Stomach (tissue), 9 donors: ENCODE results near the gene ADAMTS13. TPM values are rescaled to one million over a fixed set of nuclear protein-coding genes. Genes with fewer than 3 reads are reported as not detected.

Experiments
- DNase-seq, 2 donors: peaks; one replicate each; pipeline versions ENCODE4 v3.0.0 to v3.0.0-alpha.2; 2013 to 2019
- H3K27ac ChIP-seq, 5 donors: fragments of 200-600 bp in 4 of 5; sonication (generic) in 4 of 5; one replicate each; pipeline ENCODE4 v1.5.1; 2013 to 2019; ENCODE audit warnings: mild to moderate bottlenecking in 1 of 5, moderate library complexity in 1 of 5
- H3K27me3 ChIP-seq, 3 donors: fragments of 200-600 bp; sonication (generic); one replicate each; pipeline ENCODE4 v1.5.1; 2017 to 2019; ENCODE audit warnings: mixed run types in 1 of 3
- H3K36me3 ChIP-seq, 4 donors: fragments of 200-600 bp; sonication (generic); 1 replicate in 3 of 4; 2 replicates in 1 of 4; pipeline ENCODE4 v1.5.1; 2016 to 2019
- H3K4me1 ChIP-seq, 4 donors: fragments of 200-600 bp; sonication (generic); one replicate each; pipeline ENCODE4 v1.5.1; 2016 to 2019
- H3K4me3 ChIP-seq, 4 donors: fragments of 200-600 bp; sonication (generic) in 3 of 4; one replicate each; pipeline ENCODE4 v1.5.1; 2016 to 2019; ENCODE audit warnings: mild to moderate bottlenecking in 1 of 4
- H3K9me3 ChIP-seq, 4 donors: fragments of 200-600 bp; sonication (generic); one replicate each; pipeline ENCODE4 v1.5.1; 2016 to 2019
- CTCF ChIP-seq, 7 experiments: fragments of 450-650 bp in 4 of 7; fragments of 200-600 bp in 3 of 7; sonication (generic) in 3 of 7; IDR thresholded peaks; one replicate each; pipeline ENCODE4 v1.5.1; 2016 to 2019; ENCODE audit warnings: antibody characterized with exemption in 7 of 7, control low read depth in 2 of 7, mild to moderate bottlenecking in 1 of 7
- EP300 ChIP-seq: sonication (generic); formaldehyde crosslinking; IDR thresholded peaks from one replicate; pipeline ENCODE4 v1.6.1; 2017; ENCODE audit warnings: antibody characterized with exemption
- POLR2A ChIP-seq, 4 donors: fragments of 450-650 bp; IDR thresholded peaks; one replicate each; pipeline ENCODE4 v1.6.1; 2016; ENCODE audit warnings: antibody characterized with exemption in 4 of 4, control low read depth in 2 of 4, mild to moderate bottlenecking in 1 of 4, moderate library complexity in 1 of 4
- POLR2AphosphoS5 ChIP-seq, 3 donors: sonication (generic); formaldehyde crosslinking; IDR thresholded peaks; one replicate each; pipeline ENCODE4 v1.6.1; 2016; ENCODE audit warnings: antibody characterized with exemption in 3 of 3
- WGBS, 5 donors: extraction: QIAGEN DNeasy Blood & Tissue Kit in 3 of 5; methylation state at CpG; one replicate each; pipeline versions ENCODE4 v1.1.5 to v1.1.7; 2013 to 2018; 5-methylcytosine and 5-hydroxymethylcytosine counted together
- intact Hi-C: fragments of 100-400 bp; cut with DNase I; formaldehyde crosslinking; loops from one replicate; pipeline ENCODE4 v1.15.1; 2023; ENCODE audit warnings: low total_unique reads
- polyA plus RNA-seq, 3 donors: library from polyadenylated mRNA; stranded (reverse); fragments of 200-250 nt; gene quantifications; one replicate each; pipeline ENCODE4 v1.2.3, GENCODE V29; 2013
- total RNA-seq, 5 donors: library from RNA; depleted of rRNA; stranded (reverse); fragments of >200 nt; gene quantifications; one replicate each; pipeline versions ENCODE4 v1.1.0 to v1.2.3, GENCODE V29; 2014 to 2016
- donor health status: healthy with polysubstance abuse.
- donor health status: Bipolar disorder and iron deficiency.
- donor health status: healthy.

The ADAMTS13 gene
- total and polyA plus RNA-seq, 8 donors: 4.6 to 19.6 (median 7.5) TPM; not detected in 1

GRCh38 chr9:133453651-133454050, 31.5 kb downstream of the ADAMTS13 start:
- intact Hi-C loops: no loop called here
- TF ChIP-seq EP300 (no peak), CTCF (IDR thresholded peaks at IDR 0.05) (no peak), POLR2AphosphoS5 (IDR thresholded peaks at IDR 0.05) (no peak), POLR2A (IDR thresholded peaks at IDR 0.05) (no peak)

GRCh38 chr9:133454325-133454724, 32.2 kb downstream of the ADAMTS13 start:
- Histone ChIP-seq H3K4me3 (no peak overlapping the region), H3K36me3 (no peaks in the 10 kb centered on the region), H3K9me3 (no peaks in the 10 kb centered on the region), H3K4me1 (peaks cover 6 to 11% (median 10%) of the 10 kb centered on the region in 4 donors), H3K27me3 (no peaks in the 10 kb centered on the region), H3K27ac (no peak overlapping the region)
- intact Hi-C loops: no loop called here
- no peak for DNase-seq
- TF ChIP-seq POLR2AphosphoS5 (IDR thresholded peaks at IDR 0.05): no peak
- no peak for TF ChIP-seq CTCF (IDR thresholded peaks at IDR 0.05)
- no peak for TF ChIP-seq POLR2A (IDR thresholded peaks at IDR 0.05)
- no peak for TF ChIP-seq EP300
- 88 to 95% (median 92%) methylated on average over 13 to 19 of the region's 19 CpGs for WGBS, 5 donors

More at GRCh38 chr9:133453651-133454050, 31.5 kb downstream of the ADAMTS13 start:
- WGBS, 5 donors: 78 to 87% (median 81%) methylated on average over 8 to 11 of the region's 11 CpGs
- DNase-seq: no peak
- no peaks in the 10 kb centered on the region for H3K36me3 ChIP-seq
- H3K27ac ChIP-seq: no peak overlapping the region
- no peak overlapping the region for H3K4me3 ChIP-seq
- H3K27me3 ChIP-seq: no peaks in the 10 kb centered on the region
- H3K4me1 ChIP-seq: peaks cover 6 to 11% (median 9%) of the 10 kb centered on the region in 4 donors
- H3K9me3 ChIP-seq: no peaks in the 10 kb centered on the region

GRCh38 chr9:133454943-133455673, 32.9 kb downstream of the ADAMTS13 start:
- Histone ChIP-seq H3K27me3 (no peaks in the 10 kb centered on the region), H3K27ac (no peak overlapping the region), H3K4me1 (peaks cover 7 to 12% (median 8%) of the 10 kb centered on the region in 4 donors), H3K4me3 (no peak overlapping the region), H3K36me3 (no peaks in the 10 kb centered on the region), H3K9me3 (no peaks in the 10 kb centered on the region)
- intact Hi-C loops: no loop called here
- TF ChIP-seq POLR2AphosphoS5 (IDR thresholded peaks at IDR 0.05) (no peak), EP300 (no peak), CTCF (IDR thresholded peaks at IDR 0.05) (no peak), POLR2A (IDR thresholded peaks at IDR 0.05) (no peak)
- 88 to 94% (median 94%) methylated on average over 9 to 20 of the region's 20 CpGs for WGBS, 5 donors
- DNase-seq: no peak

GRCh38 chr9:133455936-133456335, 33.8 kb downstream of the ADAMTS13 start:
- Histone ChIP-seq H3K4me3 (no peak overlapping the region), H3K4me1 (peaks cover 12 to 21% (median 15%) of the 10 kb centered on the region in 4 donors), H3K9me3 (no peaks in the 10 kb centered on the region), H3K36me3 (no peaks in the 10 kb centered on the region), H3K27ac (no peak overlapping the region), H3K27me3 (no peaks in the 10 kb centered on the region)
- 86 to 95% (median 92%) methylated on average over 7 to 11 of the region's 11 CpGs for WGBS, 5 donors
- DNase-seq: no peak
- intact Hi-C loops: no loop called here
- TF ChIP-seq POLR2AphosphoS5 (IDR thresholded peaks at IDR 0.05): no peak
- TF ChIP-seq CTCF (IDR thresholded peaks at IDR 0.05): no peak
- TF ChIP-seq POLR2A (IDR thresholded peaks at IDR 0.05): no peak
- no peak for TF ChIP-seq EP300
